Fibroblast of villous mesenchyme (primary cell): ENCODE data around the gene KDM2B. TPM values are rescaled to one million over a fixed set of nuclear protein-coding genes. Genes with fewer than 3 reads are reported as not detected.
A peak's percentile ranks its signal among the peaks of the same experiment; 100 is the strongest.

Experiments
- DNase-seq: peaks from one replicate; pipeline ENCODE4 v3.0.0-alpha.2; 2010; ENCODE audit warnings: low read depth
- H3K4me3 ChIP-seq: 2 replicates; pipeline ENCODE4 v1.5.1; 2011; ENCODE audit warnings: low read depth, mild to moderate bottlenecking, low read length
- total RNA-seq: library from RNA; depleted of rRNA; stranded (reverse); fragments of >200 nt; gene quantifications from 2 replicates; pipeline ENCODE4 v1.2.3, GENCODE V29; 2012
- TF ChIP-seq, protein P1 (sequence below): IDR thresholded peaks from 2 replicates; pipeline ENCODE4 v1.5.1; 2012; ENCODE audit warnings: low read depth, mild to moderate bottlenecking, low read length; ENCODE audit not compliant: insufficient read depth

KDM2B gene
- total RNA-seq, 1 donor: 28.1 TPM

DNA sequence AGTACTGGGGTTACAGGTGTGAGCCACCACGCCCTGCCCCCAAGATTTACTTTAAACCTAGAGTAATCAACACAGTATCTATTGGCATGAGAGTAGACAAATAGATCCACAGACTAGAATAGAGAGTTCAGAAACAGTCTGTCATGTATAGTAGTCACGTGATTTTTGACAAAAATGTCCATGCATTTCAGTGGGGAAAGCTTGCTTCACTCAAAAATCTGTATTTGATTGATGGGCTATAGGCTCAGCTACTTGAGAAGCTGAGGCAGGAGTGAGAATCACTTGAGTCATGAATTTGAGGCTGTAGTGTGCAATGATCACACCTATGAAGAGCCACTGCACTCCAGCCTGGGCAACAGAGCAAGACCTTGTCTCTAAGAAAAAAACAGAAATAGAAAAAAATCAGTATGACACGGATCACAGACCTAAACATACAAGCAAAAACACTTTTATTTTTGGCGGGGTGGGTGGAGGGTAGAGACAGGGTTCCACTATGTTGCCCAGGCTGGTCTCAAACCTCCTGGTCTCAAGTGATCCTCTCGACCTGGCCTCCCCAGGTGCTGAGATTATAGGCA is 37.9 kb upstream of the KDM2B start:
- no peak overlapping the region for H3K4me3 ChIP-seq
- DNase-seq: no peak
- TF ChIP-seq, protein P1, sequence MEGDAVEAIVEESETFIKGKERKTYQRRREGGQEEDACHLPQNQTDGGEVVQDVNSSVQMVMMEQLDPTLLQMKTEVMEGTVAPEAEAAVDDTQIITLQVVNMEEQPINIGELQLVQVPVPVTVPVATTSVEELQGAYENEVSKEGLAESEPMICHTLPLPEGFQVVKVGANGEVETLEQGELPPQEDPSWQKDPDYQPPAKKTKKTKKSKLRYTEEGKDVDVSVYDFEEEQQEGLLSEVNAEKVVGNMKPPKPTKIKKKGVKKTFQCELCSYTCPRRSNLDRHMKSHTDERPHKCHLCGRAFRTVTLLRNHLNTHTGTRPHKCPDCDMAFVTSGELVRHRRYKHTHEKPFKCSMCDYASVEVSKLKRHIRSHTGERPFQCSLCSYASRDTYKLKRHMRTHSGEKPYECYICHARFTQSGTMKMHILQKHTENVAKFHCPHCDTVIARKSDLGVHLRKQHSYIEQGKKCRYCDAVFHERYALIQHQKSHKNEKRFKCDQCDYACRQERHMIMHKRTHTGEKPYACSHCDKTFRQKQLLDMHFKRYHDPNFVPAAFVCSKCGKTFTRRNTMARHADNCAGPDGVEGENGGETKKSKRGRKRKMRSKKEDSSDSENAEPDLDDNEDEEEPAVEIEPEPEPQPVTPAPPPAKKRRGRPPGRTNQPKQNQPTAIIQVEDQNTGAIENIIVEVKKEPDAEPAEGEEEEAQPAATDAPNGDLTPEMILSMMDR: no peak

DNA sequence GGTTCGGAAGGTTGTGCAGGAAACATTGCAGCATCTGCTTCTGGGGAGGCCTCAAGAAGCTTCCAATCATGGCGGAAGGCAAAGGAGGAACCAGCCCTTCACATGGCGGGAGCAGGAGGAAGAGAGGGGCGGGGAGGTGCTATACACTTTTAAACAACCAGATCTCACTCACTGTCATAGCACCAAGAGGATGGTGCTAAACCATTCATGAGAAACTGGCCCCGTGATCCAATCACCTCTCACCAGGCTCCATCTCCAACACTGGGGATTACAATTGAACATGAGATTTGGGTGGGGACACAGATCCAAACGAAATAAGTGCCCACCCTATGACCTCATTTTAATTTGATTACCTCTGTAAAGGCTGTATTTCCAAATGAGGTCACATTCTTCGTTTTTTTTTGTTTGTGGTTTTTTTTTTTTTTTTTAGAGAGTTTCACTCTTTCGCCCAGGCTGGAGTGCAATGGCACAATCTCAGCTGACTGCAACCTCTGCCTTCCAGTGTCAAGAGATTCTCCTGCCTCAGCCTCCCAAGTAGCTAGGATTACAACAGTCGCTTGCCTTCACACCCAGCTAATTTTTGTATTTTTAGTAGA is 34.1 kb upstream of the KDM2B start:
- TF ChIP-seq, protein P1: no peak
- no peak overlapping the region for H3K4me3 ChIP-seq
- no peak for DNase-seq

DNA sequence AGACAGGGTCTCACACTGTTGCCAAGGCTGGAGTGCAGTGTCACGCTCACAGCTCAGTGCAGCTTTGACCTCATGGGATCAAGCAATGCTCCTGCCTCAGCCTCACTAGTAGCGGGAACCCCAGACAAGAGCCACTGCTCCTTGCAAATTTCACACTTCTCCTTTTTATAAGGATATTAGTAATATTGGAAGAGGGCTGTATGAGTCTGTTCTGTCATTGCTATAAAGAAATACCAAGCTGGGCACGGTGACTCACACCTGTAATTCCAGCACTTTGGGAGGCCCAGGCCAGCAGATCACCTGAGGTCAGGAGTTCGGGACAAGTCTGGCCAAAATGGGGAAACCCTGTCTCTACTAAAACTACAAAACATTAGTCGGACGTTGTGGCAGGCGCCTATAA is 32.6 kb upstream of the KDM2B start:
- no peak overlapping the region for H3K4me3 ChIP-seq
- TF ChIP-seq, protein P1: no peak
- no peak for DNase-seq

DNA sequence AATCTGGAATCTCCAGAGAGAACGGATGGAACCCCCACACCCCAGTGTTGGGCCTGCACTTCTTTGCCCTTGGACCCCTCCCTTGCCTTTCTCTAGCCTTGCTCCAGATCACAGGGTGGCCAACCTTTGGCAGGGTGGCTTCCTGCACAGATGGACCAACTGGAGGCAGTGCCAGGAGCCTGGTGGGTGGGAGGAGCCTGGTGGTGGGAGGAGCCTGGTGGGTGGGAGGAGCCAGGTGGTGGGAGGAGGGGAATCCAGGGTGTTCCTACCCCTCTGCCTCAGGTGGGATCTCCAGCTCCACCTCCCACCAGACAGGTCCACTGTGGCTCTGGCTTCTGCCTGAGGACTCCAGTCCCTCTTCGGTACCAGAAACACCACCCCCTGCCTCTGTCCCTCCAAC is 30.5 kb upstream of the KDM2B start:
- TF ChIP-seq, protein P1: no peak
- DNase-seq: no peak
- no peak overlapping the region for H3K4me3 ChIP-seq

DNA sequence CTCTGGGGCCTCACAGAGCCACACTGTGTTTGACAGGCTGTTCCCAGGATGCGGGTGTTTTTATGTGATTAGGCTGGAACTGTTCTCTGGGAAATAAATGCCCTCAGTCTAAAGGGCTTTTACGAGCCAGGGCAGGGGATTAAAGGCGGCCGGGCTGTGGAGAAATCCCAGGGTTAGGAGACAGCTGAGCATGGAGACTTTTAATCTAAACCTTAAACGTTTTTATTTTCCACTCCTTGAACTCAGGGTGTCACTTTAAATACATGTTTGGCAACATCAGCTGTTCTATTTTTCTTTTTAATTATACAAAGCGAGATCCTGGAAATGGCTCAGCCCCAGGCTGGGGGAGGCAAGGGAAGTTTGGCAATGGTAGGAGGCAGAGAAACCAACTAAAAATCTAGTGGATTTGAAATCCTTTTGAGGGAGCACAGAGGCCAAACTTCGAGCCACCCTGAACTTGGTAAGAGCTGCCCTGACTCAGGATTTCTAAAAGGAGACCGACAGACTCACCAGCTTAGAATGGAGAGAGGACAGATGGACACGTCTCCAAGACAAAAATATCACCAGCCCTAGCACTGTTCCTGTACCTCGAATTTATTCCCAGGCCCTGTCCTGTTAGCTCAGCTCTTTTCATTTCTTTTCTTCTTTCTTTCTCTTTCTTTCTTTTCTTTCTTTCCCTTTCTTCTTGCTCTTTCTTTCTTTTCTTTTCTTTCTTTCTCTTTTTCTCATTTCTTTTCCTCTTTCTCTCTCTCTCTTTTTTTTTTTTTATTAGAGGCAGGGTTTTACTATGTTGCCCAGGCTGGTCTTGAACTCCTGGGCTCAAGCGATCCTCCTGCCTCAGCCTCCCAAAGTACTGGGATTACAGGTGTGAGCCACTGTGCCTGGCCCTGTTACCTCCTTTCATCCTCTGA is 29.7 kb upstream of the KDM2B start:
- H3K4me3 ChIP-seq: peak overlapping the region; percentile 9
- TF ChIP-seq, protein P1: no peak
- DNase-seq: peak; percentile 96

DNA sequence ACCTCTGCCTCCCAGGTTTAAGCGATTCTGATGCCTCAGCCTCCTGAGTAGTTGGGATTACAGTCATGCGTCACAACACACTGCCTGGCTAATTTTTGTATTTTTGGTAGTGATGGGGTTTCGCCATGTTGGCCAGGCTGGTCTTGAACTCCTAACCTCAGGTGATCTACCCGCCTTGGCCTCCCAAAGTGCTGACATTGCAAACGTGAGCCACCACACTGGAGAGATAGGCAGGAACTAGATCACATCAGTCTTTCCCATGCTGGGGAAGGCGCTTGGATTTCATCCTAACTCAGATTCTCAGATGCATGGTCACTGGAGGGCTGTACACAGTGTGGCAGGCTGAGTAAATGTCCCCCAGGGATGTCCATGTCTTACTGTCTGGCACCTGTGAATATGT is 27.5 kb upstream of the KDM2B start:
- TF ChIP-seq, protein P1: no peak
- no peak for DNase-seq
- no peak overlapping the region for H3K4me3 ChIP-seq
